SW480 (cell line): ENCODE data around the gene RSPH1.
A peak's percentile ranks its signal among the peaks of the same experiment; 100 is the strongest.

Source experiments
- DNase-seq: peaks from one replicate; pipeline ENCODE4 v3.0.0-alpha.2; 2016; ENCODE audit warnings: low spot score

Gene RSPH1

DNA sequence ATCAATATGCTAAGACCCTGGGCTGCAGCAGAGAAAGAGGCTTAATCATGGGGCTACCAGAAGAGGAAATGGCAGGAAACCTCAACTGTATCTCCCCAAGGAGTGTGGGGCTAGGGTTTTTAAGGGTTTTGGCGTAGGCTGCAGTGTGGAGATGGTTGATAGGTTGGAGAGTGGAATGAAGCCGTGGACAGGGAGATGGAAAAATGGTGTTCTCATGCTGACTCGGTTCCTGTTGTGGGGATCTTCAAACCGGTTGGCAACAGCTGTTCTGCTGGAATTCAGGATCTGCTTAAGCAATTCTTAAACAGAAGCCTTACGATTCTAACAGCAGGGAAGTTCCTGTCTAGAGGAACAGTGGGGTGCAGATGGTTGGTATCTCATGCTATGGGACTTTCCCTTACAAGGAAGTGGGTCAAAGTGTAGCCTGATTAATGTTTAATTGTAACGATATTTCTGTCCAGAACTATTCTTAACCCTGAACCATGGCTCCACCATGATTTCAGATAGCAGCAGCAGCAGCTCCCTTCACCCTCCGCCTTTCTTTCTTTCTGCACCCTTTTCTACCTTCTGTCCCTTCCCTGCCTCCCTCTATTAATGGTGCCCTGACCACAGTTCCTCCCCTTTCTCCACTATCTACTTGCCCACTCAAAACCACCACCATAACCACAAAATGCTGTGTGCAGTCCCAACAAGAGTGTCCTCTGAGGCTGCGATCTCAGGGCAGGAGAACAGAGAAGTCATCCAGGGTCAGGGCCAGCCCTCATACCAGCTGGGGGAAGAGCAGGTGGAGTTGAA lies 30.8 kb downstream of the RSPH1 start:
- DNase-seq: peak; percentile 30

DNA sequence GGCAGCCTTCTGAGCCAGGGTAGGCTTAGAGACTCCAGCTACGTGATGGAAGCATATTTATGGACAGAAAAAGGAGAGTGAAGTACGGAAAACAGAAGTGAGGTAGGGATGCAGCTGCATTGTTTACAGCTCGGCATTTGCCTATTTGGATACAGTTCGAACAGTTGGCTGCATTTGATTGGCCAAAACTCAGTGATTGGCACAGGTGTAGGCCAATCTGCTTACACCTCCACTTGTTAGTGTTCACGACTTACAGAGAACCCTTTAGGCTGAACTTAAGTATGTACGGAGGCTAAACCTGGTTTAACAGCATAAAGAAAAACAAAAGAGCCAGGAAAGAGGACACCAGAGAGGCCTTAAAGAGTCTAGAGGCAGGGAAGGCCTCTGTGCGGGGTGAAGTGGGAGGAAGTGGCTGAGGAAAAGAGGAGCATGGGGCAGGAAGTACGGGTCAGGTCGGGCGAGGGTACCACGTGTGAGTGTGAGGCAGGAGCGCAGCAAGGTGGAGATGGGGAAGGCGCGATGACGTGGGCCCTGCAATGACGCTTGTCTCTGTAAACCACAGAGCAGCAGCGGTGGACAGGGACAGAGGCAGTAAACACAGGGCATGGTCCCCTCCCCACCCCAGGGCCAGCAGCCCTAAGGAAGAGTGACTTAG lies 32.0 kb downstream of the RSPH1 start:
- DNase-seq: peak; percentile 65

DNA sequence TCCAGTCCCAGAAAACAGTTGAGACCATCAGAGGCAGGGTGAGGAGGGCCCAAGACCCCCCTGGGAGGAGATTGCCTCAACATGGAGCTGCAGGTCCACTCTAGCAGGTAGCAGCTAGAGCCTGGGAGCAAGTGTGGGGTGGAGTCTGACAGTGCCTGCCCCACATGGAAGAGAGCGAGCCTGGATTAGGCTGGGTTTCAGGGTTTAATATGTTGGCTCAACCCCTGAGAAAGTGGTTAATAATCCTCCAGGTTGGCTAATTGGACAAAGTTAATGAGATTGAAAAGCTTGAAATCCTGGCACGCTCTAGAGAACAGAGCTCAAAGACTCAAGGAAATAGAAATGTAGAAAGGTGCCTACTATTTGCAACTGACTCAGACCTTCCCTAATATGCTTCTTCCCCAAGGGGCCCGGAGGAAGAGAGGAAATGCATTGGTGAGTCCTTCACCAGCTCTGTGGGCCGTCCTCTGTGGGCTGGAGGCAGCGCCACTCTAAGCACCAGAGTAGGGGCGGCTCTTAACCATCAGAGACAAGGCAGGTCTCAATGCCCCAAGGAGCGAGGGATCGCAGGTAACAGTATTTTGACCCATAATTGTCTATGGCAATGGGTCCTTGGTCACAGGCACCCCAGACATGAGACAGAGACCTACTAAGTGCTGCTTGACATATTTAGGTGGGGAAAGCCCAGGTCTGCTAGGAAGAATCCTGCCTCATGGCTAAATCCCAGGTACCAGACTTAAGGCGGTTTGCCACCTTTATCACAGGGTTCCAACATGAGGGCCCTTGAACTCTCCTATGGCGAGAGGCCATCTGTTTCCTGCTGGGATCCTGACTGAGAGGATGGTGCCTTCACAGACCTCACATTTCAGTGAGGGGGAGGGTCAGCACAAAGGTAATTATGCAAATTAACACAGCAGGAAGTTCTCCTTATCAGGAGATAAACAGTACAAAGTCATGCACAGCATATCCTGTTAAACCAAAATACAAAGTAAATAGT lies 33.8 kb downstream of the RSPH1 start:
- DNase-seq: peak; percentile 47

DNA sequence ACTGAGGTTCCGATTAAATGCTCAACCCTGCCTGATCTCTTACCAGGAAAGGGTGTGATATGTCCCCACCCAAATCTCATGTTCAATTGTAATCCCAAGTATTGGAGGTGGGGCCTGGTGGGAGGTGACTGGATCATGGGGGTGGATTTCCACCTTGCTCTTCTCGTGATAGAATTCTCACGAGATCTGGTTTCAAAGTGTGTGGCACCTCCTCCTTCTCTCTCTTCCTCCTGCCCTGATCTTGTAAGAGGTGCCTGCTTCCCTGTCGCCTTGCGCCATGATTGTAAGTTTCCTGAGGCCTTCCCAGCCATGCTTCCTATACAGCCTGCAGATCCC lies 34.9 kb downstream of the RSPH1 start:
- DNase-seq: no peak

DNA sequence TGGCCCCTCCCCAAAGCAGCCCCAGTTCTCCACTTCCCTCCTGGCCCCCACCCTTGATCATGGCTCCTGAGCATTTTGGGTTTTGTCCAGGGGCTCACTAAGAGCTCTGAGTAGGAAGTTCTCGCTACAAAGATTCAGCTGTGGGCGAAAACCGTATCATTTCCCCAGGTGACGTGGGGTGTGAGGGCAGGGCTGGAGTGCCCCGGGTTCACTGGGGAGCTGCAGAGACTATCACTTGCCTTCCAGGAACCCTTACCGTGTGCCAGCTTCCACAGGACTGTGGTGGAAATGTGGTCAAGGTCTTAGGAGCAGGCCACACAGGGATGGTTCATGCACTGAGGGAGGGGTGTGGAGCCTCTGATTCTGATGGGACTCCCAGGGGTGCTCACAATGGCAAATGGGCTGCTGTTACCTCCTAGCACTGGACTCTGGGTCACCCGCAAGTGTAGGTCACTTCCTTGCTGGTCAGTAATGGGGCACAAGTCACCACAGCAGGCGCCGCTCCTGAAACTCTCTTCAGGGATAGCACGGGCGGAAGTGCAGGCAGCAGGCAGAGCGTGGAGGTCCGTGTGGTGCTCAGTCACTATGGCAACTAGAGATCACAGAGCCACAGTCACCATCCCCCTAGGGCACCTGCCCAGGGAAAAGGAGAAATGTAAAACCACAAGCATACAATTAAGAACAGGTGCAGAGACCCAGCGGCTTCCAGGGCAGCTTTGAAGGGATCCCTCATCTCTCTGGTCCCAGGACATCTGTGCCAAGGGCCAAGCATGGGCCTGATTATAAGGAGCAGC lies 35.4 kb downstream of the RSPH1 start:
- DNase-seq: peak; percentile 96

DNA sequence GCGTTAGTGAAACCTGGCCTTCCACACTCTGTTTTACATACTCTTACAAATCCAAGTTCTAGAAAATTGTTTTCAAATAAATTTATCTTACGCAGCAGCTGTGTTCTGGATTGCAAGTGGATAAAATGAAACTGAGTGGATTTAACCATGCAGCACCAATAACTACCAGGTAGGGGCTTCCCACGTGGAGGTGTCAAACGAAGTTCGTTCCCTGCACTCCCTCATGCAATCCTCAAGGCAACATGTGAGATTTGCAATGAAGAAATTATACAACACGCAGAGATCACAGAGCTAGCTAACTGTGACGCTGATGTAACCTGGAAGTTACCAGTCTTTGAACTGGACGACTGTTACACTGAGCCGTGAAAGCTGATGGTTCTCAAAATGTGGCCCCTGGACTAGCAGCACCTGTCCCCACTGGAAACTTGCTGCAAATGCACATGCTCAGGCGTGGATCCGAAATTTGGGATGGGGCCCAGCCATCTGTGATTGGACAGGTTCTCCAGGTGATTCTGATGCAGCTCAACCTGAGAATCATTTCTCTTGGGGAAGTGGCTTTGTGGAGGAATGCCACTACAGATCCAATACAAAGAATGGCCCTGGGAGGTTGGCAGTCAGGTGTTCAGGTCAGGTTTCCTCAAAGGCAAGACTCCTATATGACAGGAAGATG lies 36.3 kb downstream of the RSPH1 start:
- no peak for DNase-seq

DNA sequence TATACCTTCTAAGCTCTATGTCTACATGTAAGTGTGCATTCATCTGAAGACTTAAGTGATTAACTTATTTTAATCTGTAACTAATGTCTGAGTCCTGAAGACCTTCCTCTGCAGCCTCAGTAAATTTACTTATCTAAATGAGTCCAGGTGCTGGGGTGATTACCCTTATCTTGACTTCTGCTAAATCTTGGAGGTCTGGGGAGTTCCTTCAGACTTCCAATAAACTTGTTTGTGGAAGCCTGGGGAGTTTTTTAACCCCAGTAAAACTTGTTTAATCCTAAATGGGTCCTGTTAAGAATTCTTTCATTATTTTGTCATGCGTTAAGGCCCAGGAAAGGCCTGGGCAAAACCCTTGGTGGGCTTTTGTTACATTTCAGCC lies 37.0 kb downstream of the RSPH1 start:
- no peak for DNase-seq

DNA sequence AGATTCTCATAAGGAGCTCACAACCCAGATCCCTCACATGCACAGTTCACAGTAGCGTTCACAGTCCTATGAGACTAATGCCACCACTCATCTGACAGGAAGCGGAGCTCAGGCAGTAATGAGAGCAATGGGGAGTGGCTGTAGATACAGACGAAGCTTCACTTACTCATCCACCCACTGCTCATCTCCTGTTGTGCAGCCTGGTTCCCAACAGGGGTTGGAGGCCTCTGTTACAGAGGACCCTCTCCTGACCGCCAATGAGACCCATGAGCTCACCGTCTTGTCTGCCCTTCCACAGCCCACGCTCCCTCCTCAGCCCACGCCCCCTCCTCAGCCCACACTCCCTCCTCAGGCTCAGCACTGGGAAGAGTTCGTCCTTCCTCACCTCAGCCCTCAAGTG lies 39.6 kb downstream of the RSPH1 start:
- peak; percentile 65 for DNase-seq

DNA sequence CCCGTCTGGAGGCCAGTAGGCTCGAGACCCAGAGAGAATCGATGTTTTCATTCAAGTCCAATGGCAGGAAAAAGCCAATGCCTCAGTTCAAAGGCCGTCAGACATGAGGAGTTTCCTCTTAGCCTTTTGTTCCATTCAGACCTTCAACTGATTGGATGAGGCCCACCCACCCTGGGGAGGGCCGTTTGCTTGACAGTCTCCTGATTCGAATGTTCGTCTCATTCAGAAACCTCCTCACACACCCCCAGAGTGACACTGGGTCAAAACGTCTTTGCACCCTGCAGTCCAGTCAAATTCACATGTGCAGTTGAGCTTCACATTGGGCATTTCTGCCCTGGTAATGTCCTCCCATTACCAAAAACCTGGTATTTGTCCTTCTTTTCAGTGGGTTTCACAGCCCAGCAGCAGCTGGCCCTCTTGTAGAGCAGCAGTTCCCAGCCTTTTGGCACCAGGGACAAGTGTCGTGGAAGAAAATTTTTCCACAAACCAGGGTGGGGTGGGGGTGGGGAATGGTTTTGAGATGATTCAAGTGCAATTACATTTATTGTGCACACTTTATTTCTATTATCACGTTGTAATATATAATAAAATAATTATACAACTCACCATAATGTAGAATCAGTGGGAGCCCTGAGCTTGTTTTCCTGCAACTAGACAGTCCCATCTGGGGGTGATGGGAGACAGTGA lies 40.1 kb downstream of the RSPH1 start:
- no peak for DNase-seq

DNA sequence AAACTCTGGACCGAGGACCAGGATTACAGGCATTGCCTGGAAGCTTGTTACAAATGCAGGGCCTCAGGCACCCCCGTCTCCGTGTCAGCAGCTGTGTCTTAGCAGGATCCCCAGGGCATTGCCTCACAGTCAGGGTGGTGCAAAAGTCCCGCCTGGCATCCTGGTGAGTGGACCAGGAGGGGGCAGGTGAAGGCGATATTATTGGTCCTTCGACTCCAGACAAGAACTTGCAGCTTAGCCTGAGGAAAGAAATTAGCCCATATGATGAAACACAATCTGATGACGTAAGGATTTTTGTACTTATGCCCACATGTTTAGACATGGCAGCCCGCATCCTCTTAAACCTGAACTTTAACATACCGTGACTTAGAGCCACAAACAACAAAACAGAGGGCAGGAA lies 40.8 kb downstream of the RSPH1 start:
- no peak for DNase-seq

DNA sequence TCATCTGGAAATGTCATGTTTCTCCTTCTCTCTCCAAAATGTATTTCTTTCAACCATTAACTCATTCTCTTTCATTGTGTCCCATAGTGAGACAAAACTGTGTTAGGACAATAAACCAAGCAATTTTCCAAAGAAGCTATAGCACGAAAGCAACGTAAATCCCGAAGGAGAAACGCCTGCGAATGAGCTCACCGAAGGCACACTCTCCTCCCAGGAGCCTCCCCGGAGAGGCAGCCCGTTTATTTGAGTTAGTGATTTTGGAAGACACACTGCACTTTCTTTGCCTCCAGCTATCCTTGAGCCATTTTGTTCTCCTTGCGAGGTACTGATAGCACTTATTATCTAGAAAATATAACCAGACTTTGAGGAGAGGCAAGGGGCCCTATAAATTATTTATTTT lies 41.2 kb downstream of the RSPH1 start:
- DNase-seq: no peak

DNA sequence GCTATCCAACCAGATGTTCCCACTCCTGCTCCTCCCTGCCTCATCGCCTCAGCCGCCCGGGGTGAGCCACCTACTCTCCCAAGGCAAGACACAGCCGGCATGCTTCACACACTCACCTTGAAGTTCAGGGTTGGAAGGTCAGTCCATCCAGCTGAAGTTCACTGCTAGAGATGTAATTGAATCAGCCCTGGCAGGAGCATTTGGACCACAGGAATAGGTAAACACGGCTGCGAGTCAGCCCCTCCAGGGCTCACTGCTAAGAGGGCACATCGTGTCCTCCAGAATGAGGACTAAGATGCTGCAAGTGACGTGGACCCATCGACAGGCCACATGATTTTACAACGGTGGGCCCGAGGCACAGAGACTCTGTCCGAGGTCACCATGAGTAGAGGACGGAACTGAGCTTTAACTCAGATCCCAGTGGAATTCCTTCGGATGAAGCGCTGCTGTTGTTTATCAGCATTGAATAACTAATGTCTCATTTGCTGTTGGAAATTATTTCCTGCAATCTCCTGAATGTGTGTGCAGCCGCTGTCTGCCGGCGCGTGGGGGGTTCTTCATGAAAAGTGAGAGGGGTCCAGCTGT lies 41.9 kb downstream of the RSPH1 start:
- no peak for DNase-seq

DNA sequence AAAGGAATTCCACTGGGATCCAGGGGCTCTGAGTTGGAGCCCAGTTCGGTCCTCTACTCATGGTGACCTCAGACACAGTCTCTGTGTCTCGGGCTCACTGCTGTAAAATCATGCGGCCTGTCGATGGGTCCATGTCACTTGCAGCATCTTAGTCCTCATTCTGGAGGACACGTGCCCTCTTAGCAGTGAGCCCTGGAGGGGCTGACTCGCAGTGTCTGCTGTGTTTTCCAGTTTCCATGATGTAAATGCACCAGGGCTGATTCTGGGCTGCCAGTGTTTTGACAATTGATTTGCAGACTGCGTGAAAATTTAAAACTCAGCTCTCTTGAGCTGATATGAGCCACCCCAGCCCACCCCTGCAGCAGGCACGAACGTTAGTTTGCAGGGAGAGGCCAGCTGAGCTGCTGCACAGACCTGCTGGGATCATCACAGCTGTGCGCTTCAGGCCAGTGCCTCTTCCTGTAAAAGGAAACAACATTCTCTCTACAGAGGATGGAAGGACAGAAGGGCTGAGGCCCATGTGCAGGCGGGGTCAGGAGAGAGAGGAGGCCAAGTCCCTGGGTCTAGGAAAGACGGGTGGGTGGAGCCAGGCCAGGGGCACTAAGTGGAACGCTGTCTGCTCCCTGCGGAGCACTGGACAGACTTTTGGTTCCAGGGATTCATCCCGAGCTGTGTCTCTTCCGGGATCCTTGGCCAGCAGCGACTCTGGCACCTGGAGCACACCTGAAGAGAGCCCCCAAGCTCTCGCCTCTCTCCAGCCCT lies 42.6 kb downstream of the RSPH1 start:
- no peak for DNase-seq

DNA sequence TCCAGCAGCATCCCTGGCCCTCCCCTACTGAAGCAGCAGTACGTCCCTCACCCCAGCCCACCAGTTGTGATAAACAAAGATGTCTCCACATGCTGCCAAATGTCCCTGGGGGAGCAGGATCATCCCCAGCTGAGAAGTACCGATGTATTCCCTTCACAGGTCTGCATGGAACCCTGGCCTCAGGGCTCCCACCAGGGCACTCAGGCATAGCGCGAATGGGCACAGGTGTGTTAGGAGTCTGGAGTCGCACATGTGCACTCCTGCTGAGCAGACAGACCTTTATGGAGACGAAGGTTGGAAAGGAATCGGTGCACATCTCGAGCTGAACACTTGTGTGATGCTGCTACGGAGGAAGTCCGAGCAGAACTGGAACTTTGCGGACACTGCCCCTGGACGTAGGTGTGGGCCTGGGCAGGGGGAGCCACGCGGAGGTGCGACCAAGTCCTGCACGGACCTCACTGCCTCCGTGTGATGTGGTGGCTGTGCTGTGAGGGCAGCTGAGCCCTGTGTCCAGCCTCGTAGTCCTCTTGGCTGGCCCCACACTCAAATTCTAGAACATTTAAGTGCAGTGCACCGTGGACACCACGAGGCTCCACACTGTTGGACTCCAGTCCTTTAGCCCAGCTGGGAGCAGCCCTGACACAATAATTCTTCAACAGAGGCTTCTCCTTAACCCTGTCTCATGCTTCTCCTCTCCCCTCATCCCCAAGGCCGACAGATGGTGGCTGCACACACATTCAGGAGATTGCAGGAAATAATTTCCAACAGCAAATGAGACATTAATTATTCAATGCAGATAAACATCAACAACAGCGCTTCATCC lies 43.4 kb downstream of the RSPH1 start:
- no peak for DNase-seq

DNA sequence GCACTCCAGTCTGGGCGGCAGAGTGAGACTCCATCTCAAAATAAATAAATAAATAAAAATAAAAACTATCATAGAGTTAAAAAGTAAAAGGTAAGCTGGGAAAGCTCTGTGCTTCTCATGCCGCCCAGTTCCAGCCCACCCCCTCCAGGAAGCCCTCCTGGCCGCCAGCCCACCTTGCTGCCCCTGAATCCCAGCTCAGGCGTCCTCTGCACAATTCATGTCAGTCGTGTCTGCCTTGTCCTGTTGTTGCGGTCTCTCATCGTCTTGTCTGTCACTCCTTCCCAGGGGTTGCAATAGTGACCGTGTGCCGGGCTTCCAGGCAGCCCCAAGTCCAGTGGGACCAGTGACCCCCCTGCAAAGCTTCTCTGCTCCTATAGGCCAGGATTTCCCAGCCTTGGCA lies 44.1 kb downstream of the RSPH1 start:
- DNase-seq: no peak

DNA sequence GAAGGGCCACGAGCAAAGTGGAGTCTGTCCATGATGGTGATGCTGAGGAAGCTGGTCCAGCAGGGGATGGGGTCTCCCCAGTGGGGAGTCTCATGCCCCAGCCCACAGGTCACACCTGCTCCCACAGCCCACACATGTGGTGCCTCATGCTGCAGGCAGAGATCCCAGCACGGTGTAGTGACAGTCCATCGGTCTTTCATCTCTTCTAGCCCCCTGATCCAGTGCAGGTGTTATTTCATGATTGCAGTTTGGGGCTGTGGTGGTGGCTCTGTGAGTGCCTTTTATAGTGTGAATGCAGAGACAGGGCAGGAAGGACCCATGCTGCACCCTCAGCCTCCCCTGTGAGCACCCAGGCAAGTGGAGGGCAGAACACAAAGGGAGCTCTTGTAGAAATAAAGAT lies 47.3 kb downstream of the RSPH1 start:
- DNase-seq: no peak

DNA sequence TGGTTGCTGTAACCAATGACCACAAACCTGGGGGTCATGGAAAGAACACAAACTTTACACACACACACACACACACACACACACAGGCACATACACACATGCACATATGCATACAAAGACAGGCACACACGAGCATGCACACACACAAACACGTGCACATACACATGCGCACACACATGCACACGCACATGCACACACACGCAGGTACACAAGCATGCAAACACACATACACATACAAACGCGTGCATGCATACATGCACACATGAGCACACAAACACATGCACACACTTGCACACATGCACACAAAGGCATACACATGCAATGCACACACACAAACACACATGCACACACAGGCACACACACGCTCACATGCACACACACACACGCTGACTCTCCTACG lies 48.3 kb downstream of the RSPH1 start:
- no peak for DNase-seq

DNA sequence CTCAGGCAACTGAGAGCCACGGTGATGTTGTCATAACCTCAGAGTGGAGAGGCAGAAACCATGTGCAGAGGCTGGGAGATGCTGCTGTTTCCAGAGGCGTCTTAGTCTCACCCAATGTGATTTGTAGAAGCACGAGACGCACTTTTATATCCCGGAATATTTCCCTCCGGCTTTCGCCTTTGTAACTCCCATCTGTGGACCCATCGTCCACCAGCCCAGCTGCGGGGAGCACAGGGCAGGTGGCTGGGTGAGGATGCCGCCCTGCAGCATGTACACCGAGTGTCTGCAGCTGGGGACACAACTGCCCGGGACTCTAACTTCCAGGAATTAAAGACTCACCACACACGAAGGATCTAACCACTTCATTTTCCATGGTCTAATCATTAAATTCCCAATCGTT lies 48.8 kb downstream of the RSPH1 start:
- DNase-seq: no peak

DNA sequence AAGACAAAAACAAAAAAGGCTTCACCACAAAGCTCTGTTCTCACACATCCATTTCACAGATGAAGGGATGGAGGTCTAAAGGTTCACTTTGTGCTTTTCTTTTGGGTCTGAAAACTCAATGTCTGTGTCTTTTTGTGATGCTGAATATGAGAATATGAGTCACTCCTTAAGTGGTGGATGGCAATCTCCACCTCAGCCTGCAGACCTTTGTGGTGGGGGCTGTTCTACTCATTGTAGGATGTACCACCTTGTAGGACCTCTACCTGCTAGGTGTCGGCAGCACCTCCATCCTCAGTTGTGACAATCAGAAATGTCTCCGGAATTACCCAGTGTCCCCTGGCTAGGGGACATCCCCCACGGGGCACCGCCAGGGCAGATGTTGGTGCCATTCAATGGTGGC lies 49.5 kb downstream of the RSPH1 start:
- DNase-seq: no peak
